Large intestine (tissue), 3 donors: Measurements from ENCODE around the gene PAOX. TPM values are rescaled to one million over a fixed set of nuclear protein-coding genes. Genes with fewer than 3 reads are reported as not detected.
"Not testable (repeated sequence)": the region's sequence is repeated elsewhere in the genome, so short reads cannot be mapped to it uniquely, and the experiment has no call there.

ENCODE experiments used
- DNase-seq, 2 donors: peaks; one replicate each; pipeline versions ENCODE4 v3.0.0 to v3.0.0-alpha.2; 2013
- H3K27ac ChIP-seq: one replicate; pipeline ENCODE4 v1.5.1; 2013; ENCODE audit warnings: low read length
- H3K27me3 ChIP-seq: 2 replicates; pipeline ENCODE4 v1.6.1; 2013; ENCODE audit warnings: low read length; ENCODE audit not compliant: control insufficient read depth, insufficient read depth
- H3K36me3 ChIP-seq: 2 replicates; pipeline ENCODE4 v1.6.1; 2013; ENCODE audit warnings: low read length; ENCODE audit not compliant: control insufficient read depth, insufficient read depth
- H3K4me1 ChIP-seq: one replicate; pipeline ENCODE4 v1.6.1; 2013; ENCODE audit warnings: low read length; ENCODE audit not compliant: control insufficient read depth, insufficient read depth
- H3K4me3 ChIP-seq: one replicate; pipeline ENCODE4 v1.5.1; 2013; ENCODE audit warnings: low read length
- H3K9me3 ChIP-seq: one replicate; pipeline ENCODE4 v1.6.1; 2013; ENCODE audit warnings: mild to moderate bottlenecking, low read depth, low read length, moderate library complexity; ENCODE audit not compliant: control insufficient read depth
- WGBS: methylation state at CpG from one replicate; pipeline ENCODE4 v1.1.5; 2013; ENCODE audit warnings: low lambda C conversion rate; ENCODE audit not compliant: insufficient coverage; 5-methylcytosine and 5-hydroxymethylcytosine counted together
- polyA plus RNA-seq: library from polyadenylated mRNA; unstranded; fragments of 120-200 nt; gene quantifications from one replicate; pipeline ENCODE4 v1.2.1, GENCODE V29; 2013

PAOX gene
- polyA plus RNA-seq, 1 donor, result 9.8 TPM

- not testable (repeated sequence) for H3K36me3 ChIP-seq, H3K4me1 ChIP-seq
- 86% methylated on average over 1 of the region's 5 CpGs for WGBS
Measured at GRCh38 chr10:133376183-133376582, 2.9 kb upstream of the PAOX start.

GRCh38 chr10:133377025-133377817 lies 1.8 kb upstream of the PAOX start:
- 100% methylated on average over 1 of the region's 30 CpGs for WGBS
- H3K4me3 ChIP-seq, result peak overlapping the region; percentile 75
- H3K36me3 ChIP-seq, result peaks cover 5% of the 10 kb centered on the region
- no peak for DNase-seq
- H3K9me3 ChIP-seq, result peaks cover 6% of the 10 kb centered on the region
- no peak overlapping the region for H3K27ac ChIP-seq
- peaks cover 9% of the 10 kb centered on the region for H3K4me1 ChIP-seq
- no peaks in the 10 kb centered on the region for H3K27me3 ChIP-seq

More at GRCh38 chr10:133376183-133376582, 2.9 kb upstream of the PAOX start:
- H3K27me3 ChIP-seq, DNase-seq, H3K9me3 ChIP-seq, H3K4me3 ChIP-seq, H3K27ac ChIP-seq: not testable (repeated sequence)

- DNase-seq, result no peak
Measured at GRCh38 chr10:133377818-133378250, 1.2 kb upstream of the PAOX start.

GRCh38 chr10:133378251-133379096 lies 588 bp upstream of the PAOX start:
- WGBS, result no CpG with 5 or more reads among the region's 90 CpGs
- Histone ChIP-seq H3K27me3 (no peaks in the 10 kb centered on the region), H3K4me1 (peaks cover 9% of the 10 kb centered on the region), H3K27ac (peak overlapping the region; percentile 95), H3K36me3 (peaks cover 6% of the 10 kb centered on the region), H3K9me3 (peaks cover 6% of the 10 kb centered on the region), H3K4me3 (peak overlapping the region; percentile 75)
- peak; percentile 85 to 95 for DNase-seq

More at GRCh38 chr10:133377818-133378250, 1.2 kb upstream of the PAOX start:
- Histone ChIP-seq H3K9me3 (peaks cover 6% of the 10 kb centered on the region), H3K4me1 (peaks cover 9% of the 10 kb centered on the region), H3K27ac (peak overlapping the region; percentile 95), H3K36me3 (peaks cover 6% of the 10 kb centered on the region), H3K27me3 (no peaks in the 10 kb centered on the region), H3K4me3 (peak overlapping the region; percentile 75)
- no CpG with 5 or more reads among the region's 20 CpGs for WGBS

GRCh38 chr10:133379801-133380666 lies 972 bp downstream of the PAOX start:
- H3K27ac ChIP-seq, result no peak overlapping the region
- H3K36me3 ChIP-seq, result peaks cover 12% of the 10 kb centered on the region
- DNase-seq, result no peak
- H3K9me3 ChIP-seq, result peaks cover 6% of the 10 kb centered on the region
- H3K4me1 ChIP-seq, result peaks cover 9% of the 10 kb centered on the region
- H3K27me3 ChIP-seq, result no peaks in the 10 kb centered on the region
- WGBS, result no CpG with 5 or more reads among the region's 36 CpGs
- H3K4me3 ChIP-seq, result peak overlapping the region; percentile 48

GRCh38 chr10:133381036-133381435 lies 2.0 kb downstream of the PAOX start:
- H3K27ac ChIP-seq, result no peak overlapping the region
- no CpG with 5 or more reads among the region's 8 CpGs for WGBS
- no peak for DNase-seq
- H3K4me1 ChIP-seq, result peaks cover 9% of the 10 kb centered on the region
- peaks cover 12% of the 10 kb centered on the region for H3K36me3 ChIP-seq
- H3K27me3 ChIP-seq, result no peaks in the 10 kb centered on the region
- no peak overlapping the region for H3K4me3 ChIP-seq
- H3K9me3 ChIP-seq, result peaks cover 6% of the 10 kb centered on the region

GRCh38 chr10:133383551-133383950 lies 4.5 kb downstream of the PAOX start:
- Histone ChIP-seq H3K4me3 (no peak overlapping the region), H3K4me1 (no peaks in the 10 kb centered on the region), H3K36me3 (peaks cover 12% of the 10 kb centered on the region), H3K27ac (no peak overlapping the region), H3K27me3 (no peaks in the 10 kb centered on the region), H3K9me3 (peaks cover 1% of the 10 kb centered on the region)
- no peak for DNase-seq
- no CpG with 5 or more reads among the region's 4 CpGs for whole genome bisulfite sequencing

- H3K4me1 ChIP-seq, result no peaks in the 10 kb centered on the region
- no CpG with 5 or more reads among the region's 13 CpGs for WGBS
- no peak overlapping the region for H3K27ac ChIP-seq
- peaks cover 15% of the 10 kb centered on the region for H3K36me3 ChIP-seq
- H3K9me3 ChIP-seq, result no peaks in the 10 kb centered on the region
- H3K27me3 ChIP-seq, result no peaks in the 10 kb centered on the region
- no peak for DNase-seq
- no peak overlapping the region for H3K4me3 ChIP-seq
Measured at GRCh38 chr10:133384071-133384470, 5.0 kb downstream of the PAOX start.

GRCh38 chr10:133385214-133385613 lies 6.2 kb downstream of the PAOX start:
- no peak for DNase-seq
- H3K36me3 ChIP-seq, result peaks cover 19% of the 10 kb centered on the region
- WGBS, result no CpG with 5 or more reads among the region's 2 CpGs
- no peaks in the 10 kb centered on the region for H3K27me3 ChIP-seq
- no peak overlapping the region for H3K27ac ChIP-seq
- no peaks in the 10 kb centered on the region for H3K4me1 ChIP-seq
- no peaks in the 10 kb centered on the region for H3K9me3 ChIP-seq
- no peak overlapping the region for H3K4me3 ChIP-seq

GRCh38 chr10:133386951-133387350 lies 7.9 kb downstream of the PAOX start:
- not testable (repeated sequence) for DNase-seq, H3K27me3 ChIP-seq, H3K9me3 ChIP-seq, H3K4me3 ChIP-seq, H3K4me1 ChIP-seq, H3K27ac ChIP-seq
- peaks cover 22% of the 10 kb centered on the region for H3K36me3 ChIP-seq
- no CpG with 5 or more reads among the region's 4 CpGs for WGBS
